ENCODE data around the gene RAB28. TPM values are rescaled to one million over a fixed set of nuclear protein-coding genes. Genes with fewer than 3 reads are reported as not detected.
A peak's percentile ranks its signal among the peaks of the same experiment; 100 is the strongest.

Gene RAB28
- total RNA-seq, 1 experiment from 2014 or later, result 12.1 TPM

DNA sequence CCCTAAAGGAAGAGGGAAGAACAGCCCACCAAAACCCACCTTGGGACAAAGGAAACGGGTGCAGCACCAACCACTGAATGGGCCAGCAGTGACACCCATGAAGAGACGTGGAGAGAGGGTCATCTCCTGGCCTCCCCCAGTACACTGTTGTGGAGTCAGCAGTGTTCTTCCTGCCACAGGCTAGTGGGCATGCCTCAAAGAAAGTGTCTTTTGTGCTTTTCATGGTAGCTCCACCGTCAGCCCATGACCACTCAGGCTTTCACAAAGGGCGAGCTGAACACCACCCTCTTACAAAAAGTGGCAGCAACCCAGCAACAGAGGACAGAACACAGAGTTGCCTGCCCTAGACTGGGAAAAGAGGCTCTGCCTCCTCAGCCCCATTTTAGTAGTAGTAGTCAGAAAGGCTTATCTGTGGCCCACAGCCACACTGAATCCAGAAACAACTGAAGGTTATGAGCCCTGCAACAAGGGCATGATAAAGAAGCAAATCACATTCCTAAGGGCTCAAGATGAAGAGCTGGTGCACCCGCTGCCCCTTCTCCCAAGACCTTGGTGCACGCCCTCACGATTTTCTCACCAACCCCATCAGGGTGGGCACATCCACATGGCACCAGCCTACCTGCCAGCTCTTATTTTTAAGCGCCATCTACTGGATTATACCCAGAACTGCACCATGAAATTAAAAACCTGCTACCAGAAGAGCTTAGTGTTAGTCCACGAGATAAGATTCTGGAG lies 53.1 kb downstream of the RAB28 start:
- H3K9ac ChIP-seq (ENCODE audit: low read length), result no peak overlapping the region
- ChIA-PET CTCF (interaction anchor here (0.6 to 1.9 kb wide), 10 partner anchors 9 to 578 kb away, joined by 3 to 11 read pairs (median 3); no protein-coding TSS in a partner anchor), POLR2A (no interaction called here), RAD21 (ENCODE audit: low non-redundant PET in 1 of 2, low total read pairs in 2 of 2, uncharacterized antibody in 2 of 2, unreplicated experiment in 2 of 2) (interaction anchor here in 1 of 2 experiments (0.8 kb wide), 1 partner anchor 578 kb away, joined by 8 read pairs; no protein-coding TSS in a partner anchor)
- H4K20me1 ChIP-seq (ENCODE audit: insufficient read depth), result no peaks in the 10 kb centered on the region; the same call in 1 of the 2 replicates
- no peak overlapping the region for H3K4me2 ChIP-seq (ENCODE audit: low read length)
- no TSS peak for BruUV-seq (replicated peaks)
- H3K4me3 ChIP-seq (replicated peaks in 1 of 2; ENCODE audit: low read depth in 1 of 2, low read length in 2 of 2), result no peak overlapping the region
- TF ChIP-seq SP1 (IDR thresholded peaks at IDR 0.05; ENCODE audit: low read depth) (no peak), POLR2AphosphoS5 (IDR thresholded peaks at IDR 0.05; ENCODE audit: low read depth, low read length) (no peak), EZH2 (IDR thresholded peaks at IDR 0.05) (no peak), ELF1 (IDR thresholded peaks at IDR 0.05; ENCODE audit: borderline replicate concordance, low read depth) (no peak), SIN3A (IDR thresholded peaks at IDR 0.05; ENCODE audit: low read depth) (no peak), ZNF274 (IDR thresholded peaks at IDR 0.05; ENCODE audit: low read depth, low read length) (no peak), RAD21 (IDR thresholded peaks at IDR 0.05; ENCODE audit: low read depth) (peak; percentile 44; the same call in 1 of the 2 replicates), FOSL1 (IDR thresholded peaks at IDR 0.05; ENCODE audit: low read depth) (no peak), CEBPB (IDR thresholded peaks at IDR 0.05; ENCODE audit: low read depth) (no peak), JUND (IDR thresholded peaks at IDR 0.05) (no peak), EZH2phosphoT487 (IDR thresholded peaks at IDR 0.05; ENCODE audit: borderline replicate concordance) (no peak)
- TF ChIP-seq, protein P1, sequence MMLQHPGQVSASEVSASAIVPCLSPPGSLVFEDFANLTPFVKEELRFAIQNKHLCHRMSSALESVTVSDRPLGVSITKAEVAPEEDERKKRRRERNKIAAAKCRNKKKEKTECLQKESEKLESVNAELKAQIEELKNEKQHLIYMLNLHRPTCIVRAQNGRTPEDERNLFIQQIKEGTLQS (IDR thresholded peaks at IDR 0.05), result no peak
- TF ChIP-seq, protein P2, sequence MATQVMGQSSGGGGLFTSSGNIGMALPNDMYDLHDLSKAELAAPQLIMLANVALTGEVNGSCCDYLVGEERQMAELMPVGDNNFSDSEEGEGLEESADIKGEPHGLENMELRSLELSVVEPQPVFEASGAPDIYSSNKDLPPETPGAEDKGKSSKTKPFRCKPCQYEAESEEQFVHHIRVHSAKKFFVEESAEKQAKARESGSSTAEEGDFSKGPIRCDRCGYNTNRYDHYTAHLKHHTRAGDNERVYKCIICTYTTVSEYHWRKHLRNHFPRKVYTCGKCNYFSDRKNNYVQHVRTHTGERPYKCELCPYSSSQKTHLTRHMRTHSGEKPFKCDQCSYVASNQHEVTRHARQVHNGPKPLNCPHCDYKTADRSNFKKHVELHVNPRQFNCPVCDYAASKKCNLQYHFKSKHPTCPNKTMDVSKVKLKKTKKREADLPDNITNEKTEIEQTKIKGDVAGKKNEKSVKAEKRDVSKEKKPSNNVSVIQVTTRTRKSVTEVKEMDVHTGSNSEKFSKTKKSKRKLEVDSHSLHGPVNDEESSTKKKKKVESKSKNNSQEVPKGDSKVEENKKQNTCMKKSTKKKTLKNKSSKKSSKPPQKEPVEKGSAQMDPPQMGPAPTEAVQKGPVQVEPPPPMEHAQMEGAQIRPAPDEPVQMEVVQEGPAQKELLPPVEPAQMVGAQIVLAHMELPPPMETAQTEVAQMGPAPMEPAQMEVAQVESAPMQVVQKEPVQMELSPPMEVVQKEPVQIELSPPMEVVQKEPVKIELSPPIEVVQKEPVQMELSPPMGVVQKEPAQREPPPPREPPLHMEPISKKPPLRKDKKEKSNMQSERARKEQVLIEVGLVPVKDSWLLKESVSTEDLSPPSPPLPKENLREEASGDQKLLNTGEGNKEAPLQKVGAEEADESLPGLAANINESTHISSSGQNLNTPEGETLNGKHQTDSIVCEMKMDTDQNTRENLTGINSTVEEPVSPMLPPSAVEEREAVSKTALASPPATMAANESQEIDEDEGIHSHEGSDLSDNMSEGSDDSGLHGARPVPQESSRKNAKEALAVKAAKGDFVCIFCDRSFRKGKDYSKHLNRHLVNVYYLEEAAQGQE (IDR thresholded peaks at IDR 0.05; ENCODE audit: low read depth), result no peak
- TF ChIP-seq, protein P3, sequence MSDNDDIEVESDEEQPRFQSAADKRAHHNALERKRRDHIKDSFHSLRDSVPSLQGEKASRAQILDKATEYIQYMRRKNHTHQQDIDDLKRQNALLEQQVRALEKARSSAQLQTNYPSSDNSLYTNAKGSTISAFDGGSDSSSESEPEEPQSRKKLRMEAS (IDR thresholded peaks at IDR 0.05), result no peak
- TF ChIP-seq, protein P4, sequence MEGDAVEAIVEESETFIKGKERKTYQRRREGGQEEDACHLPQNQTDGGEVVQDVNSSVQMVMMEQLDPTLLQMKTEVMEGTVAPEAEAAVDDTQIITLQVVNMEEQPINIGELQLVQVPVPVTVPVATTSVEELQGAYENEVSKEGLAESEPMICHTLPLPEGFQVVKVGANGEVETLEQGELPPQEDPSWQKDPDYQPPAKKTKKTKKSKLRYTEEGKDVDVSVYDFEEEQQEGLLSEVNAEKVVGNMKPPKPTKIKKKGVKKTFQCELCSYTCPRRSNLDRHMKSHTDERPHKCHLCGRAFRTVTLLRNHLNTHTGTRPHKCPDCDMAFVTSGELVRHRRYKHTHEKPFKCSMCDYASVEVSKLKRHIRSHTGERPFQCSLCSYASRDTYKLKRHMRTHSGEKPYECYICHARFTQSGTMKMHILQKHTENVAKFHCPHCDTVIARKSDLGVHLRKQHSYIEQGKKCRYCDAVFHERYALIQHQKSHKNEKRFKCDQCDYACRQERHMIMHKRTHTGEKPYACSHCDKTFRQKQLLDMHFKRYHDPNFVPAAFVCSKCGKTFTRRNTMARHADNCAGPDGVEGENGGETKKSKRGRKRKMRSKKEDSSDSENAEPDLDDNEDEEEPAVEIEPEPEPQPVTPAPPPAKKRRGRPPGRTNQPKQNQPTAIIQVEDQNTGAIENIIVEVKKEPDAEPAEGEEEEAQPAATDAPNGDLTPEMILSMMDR (IDR thresholded peaks at IDR 0.05 in 2 of 3, conservative IDR thresholded peaks at IDR 0.05 in 1 of 3; ENCODE audit: borderline replicate concordance in 1 of 3, insufficient read depth in 1 of 3, low read depth in 2 of 3, low read length in 2 of 3), result peak in 2 of 3 experiments; percentile 41 to 59; a peak in 4 of 6 replicates
- no peak overlapping the region for H3K27ac ChIP-seq (ENCODE audit: low read depth, low read length)
- no peaks in the 10 kb centered on the region for H3K9me2 ChIP-seq (ENCODE audit: insufficient read depth)
- no peak overlapping the region for H2AFZ ChIP-seq (ENCODE audit: low read depth, low read length, poor library complexity, severe bottlenecking)
- no peaks in the 10 kb centered on the region for H3K9me3 ChIP-seq (ENCODE audit: control insufficient read depth in 1 of 2, insufficient read depth in 1 of 2, low read depth in 1 of 2, low read length in 2 of 2)
- H3K79me2 ChIP-seq (ENCODE audit: insufficient read depth, low read length), result peaks cover 25% of the 10 kb centered on the region; the same call in 1 of the 2 replicates
- no peaks in the 10 kb centered on the region for H3K27me3 ChIP-seq (ENCODE audit: insufficient read depth, low read length)
- ATAC-seq, result no peak; the same call in 1 of the 2 replicates
- no peaks in the 10 kb centered on the region for H3K4me1 ChIP-seq (ENCODE audit: control insufficient read depth in 1 of 2, insufficient read depth in 2 of 2, low read length in 2 of 2)
- DNase-seq (ENCODE audit: low read depth, low spot score), result no peak
- intact Hi-C loops (cut with micrococcal nuclease), result no loop called here
- no peaks in the 10 kb centered on the region for H3K36me3 ChIP-seq (ENCODE audit: control insufficient read depth in 1 of 2, insufficient read depth in 2 of 2, low read length in 2 of 2)

All from HCT116 (cell line).